NCI-H748 (cell line): ENCODE measurements around the gene PPP1R15B.
A peak's percentile ranks its signal among the peaks of the same experiment; 100 is the strongest.

Experiments used
- DNase-seq: peaks from one replicate; lab custom pipeline; 2025; ENCODE audit not compliant: unreplicated experiment; lab: John Stamatoyannopoulos, UW

PPP1R15B gene

DNA sequence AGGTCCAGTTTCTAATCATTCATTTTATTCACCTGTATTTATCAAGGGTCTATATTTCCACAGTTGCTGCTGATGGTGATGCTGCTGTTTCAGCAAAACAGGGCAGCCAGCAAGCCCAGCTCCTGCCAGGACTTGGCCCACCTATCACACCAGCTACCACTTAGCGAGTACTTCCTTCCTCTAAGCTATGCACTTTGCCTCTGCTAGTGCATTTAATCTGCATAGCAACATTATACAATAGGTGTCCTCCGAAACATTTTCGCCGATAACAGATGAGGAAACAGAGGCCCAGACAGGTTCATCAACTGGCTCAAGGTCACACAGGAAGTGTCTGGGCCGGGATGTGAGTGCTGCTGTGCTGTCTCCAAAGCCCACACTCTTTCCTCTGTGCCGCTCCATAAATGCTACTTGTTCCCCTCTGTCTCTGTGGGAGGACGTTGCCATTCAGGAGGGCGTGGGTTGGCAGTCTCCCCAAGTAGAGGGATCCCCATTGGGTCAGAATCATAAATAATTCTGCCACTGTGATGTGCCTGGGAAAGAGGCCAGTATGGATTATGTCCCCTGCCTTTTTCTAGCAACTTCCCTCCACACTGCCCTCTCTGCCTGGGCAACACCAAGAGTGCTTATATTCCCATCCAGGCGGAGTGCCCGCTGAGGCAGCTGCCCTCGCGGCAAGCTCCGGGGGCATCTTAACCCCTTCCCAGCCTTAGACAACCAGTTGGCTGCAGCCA lies 42.5 kb downstream of the PPP1R15B start:
- DNase-seq, result no peak

DNA sequence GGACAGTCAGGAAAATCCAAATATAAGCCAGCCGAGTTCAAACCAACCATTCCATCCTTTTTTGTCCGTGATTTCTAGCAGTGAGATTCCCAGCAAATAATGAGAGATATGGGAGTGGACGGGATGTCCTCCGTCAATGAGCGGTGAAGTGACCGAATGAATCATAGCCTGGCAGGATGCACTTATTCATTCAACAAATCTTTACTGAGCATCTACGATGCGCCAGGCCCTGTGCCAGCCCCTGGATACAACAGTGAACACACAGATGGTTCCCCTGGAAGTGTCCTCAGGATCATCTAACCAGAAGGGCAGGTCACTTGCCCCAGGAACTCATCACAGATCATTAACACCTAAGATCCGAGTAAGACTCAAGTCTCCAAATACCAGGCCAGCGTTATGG lies 43.7 kb downstream of the PPP1R15B start:
- no peak for DNase-seq

DNA sequence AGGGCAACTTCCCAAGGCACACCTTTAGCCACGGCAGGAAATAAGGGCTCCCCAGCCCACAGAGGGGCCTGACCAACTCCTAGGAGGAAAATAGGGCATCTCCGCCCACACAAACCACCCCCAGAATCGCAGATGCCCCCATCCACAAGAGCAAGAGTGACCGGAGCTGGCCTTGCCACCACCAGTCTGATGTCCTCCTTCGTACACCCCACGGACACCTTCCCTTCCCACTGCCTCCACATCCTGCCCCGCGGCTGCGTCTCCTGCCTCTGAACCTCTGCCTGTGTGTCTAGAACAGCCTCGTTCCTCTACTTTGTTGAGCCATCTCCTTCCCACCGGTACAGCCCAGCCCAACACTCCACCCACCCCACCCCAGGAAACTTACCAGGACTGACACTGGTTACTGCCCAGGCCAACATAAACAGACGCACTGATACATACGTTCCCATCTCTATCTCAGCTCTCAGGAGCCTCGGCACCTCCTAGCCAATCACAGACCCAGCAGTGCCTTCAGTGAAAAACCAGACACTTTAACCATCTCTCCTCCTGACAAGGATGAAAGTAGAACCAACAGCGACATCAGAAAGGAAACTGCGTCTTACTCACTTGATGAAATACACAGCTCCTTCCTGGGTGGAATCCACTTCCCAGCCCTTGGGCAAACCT lies 44.3 kb downstream of the PPP1R15B start:
- DNase-seq, result no peak

DNA sequence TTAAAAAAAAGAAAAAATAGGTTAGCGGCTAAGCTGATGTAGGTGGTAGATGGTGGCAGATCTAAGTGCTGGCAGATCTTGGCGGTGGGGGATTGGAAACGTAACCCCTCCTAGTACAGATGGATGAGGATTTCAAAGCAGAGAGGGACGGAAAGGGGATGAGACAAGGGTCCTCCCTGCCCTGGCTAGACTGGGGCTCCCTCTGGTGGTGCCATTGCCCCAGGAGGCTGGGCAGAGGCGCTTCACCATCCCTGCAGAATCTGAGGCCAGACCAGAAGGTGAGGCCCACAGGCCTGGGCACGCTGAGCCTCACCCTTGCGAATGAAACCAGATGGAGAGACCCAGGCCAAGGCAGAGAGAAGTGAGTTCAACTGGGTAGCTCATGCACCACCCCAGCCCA lies 44.9 kb downstream of the PPP1R15B start:
- DNase-seq, result peak; percentile 14

DNA sequence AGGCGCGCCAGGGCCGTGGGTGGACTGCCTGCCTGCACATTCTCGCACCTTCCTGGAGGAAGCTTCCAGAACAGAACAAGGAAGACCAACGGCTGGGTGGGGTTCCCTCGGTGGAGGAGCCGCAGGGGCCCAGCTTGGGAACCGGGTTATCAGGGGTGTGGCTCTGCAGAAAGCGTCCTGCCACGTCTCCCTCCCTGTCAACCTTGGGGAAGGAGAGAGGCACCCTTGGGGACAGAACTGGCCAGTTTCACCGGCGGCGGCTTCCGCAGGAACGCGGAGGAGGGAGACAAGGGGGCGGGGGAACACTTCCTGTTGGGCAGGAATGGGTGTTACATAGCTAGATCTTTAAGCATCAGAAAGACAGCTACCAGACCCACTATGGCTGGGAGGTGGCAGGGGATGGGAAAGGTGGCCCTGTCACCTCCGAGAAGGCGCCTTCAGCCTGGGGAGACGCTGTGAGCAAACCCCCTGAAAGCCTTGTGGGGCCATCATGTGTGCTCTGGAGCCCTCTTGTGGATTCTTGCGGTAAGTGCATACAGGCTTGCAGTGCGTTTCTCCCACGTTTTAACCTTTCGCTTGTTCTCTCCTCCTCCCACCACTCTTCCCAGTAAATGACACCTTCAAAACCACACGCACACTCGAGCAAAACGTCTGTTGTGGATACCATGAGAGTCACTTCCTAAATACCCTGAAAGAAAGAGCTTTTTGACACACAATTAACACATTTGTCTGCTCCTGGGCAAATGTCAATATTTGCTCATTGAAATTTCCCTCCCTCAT lies 48.1 kb downstream of the PPP1R15B start:
- DNase-seq, result peak; percentile 60

DNA sequence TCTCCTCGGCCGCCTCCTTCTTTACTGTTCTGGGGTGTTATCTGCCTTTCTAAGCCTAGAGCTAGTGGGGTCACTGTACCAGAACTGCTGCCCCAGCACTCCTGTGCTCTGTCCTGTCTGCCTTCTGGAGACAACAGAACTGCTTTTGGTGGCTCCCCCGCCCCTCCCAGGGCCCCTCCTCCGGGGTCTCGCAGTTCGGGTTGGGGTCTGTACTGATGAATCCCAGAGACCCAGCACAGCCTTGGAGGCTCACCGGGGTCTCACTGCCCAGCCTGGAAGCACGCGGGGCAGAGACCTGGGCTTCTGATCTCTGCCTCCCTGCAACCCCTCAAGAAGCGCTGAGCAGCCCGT lies 48.7 kb downstream of the PPP1R15B start:
- DNase-seq, result no peak

DNA sequence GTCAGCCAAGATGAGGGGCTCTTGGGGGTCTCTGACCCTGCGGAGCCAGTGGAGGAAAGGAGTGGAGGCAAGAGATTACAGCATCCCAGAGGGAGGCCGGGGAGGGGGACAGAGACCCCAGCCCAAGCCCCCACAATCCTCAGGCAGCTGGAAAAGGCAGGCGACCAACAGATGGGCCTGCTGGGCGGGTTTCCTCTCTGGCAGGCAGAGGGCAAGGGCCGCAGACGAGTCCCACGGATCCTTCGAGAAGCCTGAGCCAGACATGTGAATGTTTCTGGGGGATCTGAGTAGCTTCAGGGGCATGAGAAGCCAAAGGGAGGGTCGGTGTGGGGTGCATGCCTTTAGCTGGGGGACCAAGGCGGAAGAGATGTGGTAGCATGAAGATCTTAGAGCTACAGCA lies 49.8 kb downstream of the PPP1R15B start:
- DNase-seq, result no peak

DNA sequence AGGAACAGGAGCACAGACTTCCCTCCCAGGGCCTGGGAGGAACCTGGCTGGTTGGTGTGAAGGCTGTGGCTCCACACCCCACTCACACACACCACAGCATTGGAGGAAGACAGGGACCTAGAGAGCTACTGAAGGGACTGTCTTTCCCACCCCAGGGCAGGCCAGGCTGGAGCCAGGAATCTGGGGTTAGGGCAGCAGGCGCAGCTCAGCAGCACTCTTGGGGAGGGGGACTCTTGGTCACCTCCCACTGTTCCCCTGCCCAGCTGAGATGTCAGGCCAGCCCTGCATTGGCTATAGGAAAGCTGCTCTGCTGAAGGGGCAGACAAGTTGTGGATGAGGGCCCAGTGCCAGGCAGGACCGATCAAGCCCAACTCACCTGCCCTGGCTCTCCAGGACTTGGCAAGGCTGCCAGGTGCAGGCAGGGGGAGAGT lies 50.3 kb downstream of the PPP1R15B start:
- no peak for DNase-seq

DNA sequence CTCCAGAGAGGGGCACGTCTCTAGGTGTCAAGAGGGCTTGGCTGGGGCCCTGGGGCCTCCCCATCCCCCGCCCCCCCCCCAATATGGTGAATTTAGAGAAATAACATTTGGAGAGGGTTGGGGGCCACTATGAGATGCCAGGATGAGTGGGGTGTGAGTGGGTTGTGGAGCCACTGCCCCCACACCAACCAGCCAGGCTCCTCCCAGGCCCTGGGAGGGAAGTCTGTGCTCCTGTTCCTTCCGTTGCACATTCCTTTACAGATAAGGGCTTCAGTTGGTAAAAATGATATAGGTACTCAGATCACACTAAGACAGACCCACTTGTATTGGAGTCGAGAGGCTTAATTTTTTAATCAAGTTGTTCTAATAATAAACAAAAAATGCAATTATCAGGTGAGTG lies 51.3 kb downstream of the PPP1R15B start:
- DNase-seq, result no peak

DNA sequence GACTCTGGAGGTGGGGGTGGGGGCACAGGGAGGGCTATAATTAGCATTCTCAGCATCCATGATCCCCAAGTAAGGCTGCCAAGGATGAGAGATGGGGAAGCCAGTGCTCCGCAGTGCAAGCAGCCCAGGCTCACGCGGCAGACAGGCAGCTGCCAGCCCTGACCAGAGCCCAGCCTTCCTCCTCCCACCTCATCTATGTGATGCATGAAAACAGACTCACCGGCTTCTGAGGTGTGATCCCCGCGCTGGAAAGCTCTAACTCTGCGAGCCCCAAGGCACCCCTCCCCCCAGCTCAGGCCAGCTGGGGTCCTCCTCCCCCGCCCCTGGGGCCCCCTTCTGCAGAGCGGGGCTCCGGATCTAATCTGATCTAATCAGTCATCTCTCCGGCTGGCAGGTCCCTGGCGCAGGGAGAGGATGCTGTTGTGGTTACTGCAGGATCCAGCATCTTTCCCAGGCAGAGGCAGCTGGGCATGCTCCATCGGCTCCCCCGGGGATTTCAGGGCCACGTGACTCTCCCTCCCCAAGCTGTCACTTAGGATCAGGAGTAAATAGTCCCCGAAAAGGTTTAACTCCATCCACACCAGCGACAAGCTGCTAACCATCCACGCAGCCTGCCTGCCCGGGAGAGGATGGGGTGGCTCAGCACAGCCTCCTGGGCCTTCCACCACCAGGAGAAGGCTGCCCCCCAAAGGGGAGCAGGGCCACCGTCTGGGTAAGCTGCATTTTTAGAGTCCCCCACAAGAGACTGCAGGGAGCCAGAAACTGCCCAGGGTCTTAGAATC lies 52.0 kb downstream of the PPP1R15B start, which contains the start of gene PLEKHA6:
Gene PLEKHA6 (minus strand): TSS at position 456 of the 782 bp plus-strand sequence. CDS start 86,202 bp downstream, outside the sequence.
- no peak for DNase-seq

DNA sequence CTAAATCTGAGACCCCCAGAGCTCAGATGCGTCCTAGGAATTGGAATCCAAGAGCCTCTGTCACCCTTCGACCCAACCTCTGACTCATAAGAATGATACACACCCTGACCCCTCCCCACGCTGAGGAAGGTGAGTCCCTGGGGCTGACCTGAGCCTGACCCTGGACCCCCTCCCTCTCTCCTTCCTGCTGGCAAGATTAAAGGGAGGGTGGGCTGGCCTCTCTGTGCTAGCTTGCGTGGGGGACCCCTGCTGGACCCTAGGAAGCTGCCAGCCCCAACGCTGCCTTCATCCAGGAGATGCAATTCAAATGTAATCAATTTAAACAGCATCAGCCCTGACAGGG lies 52.5 kb downstream of the PPP1R15B start:
- DNase-seq, result no peak

DNA sequence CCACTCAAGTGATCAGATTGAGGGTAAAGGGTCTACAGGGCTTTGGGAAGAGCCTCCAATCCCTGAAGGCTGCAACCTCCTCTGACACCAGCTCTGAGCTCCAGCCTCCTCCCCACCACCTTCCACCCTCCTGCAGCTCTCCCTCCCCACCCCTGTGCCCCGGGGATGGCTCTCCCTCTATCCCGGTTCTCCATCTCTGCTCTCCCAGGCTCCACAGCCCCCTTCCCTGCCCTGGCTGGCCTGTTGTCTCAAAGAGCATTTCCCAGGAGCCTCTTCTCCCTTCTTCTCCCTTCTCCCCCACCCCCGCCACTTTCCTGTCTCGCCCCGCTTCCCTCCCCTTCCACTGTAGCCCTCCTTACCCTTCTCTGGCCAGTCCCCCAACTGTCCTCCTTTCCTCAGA lies 53.0 kb downstream of the PPP1R15B start:
- DNase-seq, result no peak

DNA sequence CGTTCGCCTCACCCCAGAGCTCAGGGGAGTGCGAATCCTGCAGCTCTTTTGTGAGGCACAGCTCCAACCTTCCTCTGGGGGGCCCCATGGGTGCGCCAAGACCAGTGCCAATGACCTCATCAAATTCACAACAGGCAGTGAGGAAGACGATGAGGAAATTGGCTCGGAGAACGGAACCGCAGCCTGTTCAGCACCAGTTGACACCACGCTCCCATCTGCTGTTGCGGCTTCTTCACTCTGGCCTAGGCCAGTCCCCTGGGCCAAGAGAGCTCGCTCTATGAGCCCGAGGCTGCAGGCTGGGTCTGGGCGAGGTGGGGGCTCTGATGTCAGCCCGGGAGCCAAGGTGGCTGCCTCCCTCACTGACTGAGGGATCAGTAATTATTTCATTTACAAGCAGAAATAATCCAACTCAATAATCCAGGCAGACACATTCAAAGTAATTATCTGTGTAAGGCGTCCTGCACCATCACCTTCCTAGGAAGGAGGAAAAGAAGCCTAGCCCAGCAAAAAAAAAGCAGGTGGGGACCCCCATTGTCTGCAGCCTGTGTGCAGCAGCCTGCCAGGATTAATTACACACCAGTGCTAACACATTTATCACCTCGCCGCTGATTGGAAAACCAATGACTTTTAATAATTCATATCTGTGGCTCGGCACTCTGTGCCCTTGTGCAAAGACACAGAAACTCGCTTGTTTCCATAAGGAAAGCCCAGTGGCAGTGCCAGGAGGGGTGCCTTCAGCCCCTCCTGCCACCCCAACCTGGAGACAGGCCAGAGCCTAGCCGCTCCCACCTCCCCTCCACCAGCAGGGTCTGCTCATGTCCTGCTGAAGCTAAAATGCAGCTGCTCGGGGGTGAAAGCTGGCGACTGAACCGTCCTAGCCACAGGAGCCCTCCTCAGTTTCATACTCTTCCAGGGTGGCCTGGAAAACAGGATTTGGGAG lies 53.8 kb downstream of the PPP1R15B start:
- no peak for DNase-seq

DNA sequence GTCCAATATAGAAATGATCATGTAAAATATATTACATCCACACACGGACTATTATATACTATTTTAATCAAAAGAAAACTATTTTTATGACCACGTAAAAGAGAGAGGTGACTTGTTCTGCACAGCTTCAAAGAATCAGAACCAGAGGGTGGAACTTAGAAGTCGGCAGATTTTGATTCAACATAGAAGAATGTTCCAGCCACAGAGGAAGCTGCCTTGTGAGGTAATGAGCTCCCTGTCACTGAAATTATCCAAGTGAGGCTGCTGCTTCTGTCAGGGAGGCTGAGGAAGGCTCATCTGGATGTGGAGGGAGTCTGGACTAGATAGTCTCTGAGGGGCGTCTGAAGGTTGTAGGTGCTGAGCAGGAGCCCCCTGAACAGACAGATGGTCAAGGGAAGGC lies 54.6 kb downstream of the PPP1R15B start:
- DNase-seq, result no peak

DNA sequence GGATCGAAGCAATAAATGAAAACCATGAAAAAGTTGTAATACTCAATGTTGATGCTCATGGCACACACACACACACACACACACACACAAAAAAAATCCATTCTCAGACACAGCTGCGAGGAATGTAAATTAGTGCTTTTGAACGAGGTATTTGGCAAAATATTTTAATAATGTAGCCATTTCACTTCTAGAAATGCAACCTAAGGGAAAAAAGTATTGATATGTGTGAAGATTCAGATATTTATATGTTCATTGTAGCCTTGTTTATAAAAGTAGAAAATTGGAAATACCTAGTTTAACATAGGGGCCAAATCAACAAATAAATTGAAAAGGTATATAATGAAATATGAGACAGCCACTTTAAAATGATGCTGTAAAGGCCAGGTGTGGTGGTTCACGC lies 55.7 kb downstream of the PPP1R15B start:
- no peak for DNase-seq

DNA sequence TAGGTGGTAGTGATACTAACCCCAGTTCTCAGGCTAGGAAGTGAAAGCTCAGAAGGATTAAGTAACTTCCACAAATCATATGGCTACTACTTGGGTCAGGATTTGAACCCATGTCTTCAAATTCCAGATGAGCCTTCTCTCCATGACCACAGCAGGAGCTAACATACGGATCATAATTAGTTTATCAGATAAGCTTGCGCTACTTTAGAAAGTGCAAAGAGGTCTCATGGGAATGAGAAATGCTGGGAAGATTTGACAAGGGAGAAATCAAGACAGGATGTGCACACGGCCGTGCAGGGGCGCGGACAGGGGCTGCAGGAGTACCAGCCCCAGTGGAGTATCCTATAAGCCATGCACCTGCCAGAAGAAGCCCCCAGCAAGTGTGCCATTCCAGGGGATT lies 57.0 kb downstream of the PPP1R15B start:
- no peak for DNase-seq
